ENCODE measurements around the gene ZNF576.

Gene ZNF576

GRCh38 chr19:43612374-43612773, 16.0 kb downstream of the ZNF576 start:
- no peak for ATAC-seq
- TF ChIP-seq ZNF70 (CRISPR knock-in tag; IDR thresholded peaks at IDR 0.05) (no peak), ZC3H10 (CRISPR knock-in tag; IDR thresholded peaks at IDR 0.05) (no peak), TOX (CRISPR knock-in tag; IDR thresholded peaks at IDR 0.05; ENCODE audit: borderline replicate concordance) (no peak), PPARA (CRISPR knock-in tag; IDR thresholded peaks at IDR 0.05; ENCODE audit: borderline replicate concordance) (no peak), ISL1 (CRISPR knock-in tag; IDR thresholded peaks at IDR 0.05) (no peak), POU6F1 (CRISPR knock-in tag; IDR thresholded peaks at IDR 0.05; ENCODE audit: borderline replicate concordance, low read depth) (no peak), ARNTL (CRISPR knock-in tag; IDR thresholded peaks at IDR 0.05; ENCODE audit: borderline replicate concordance, low read depth) (no peak), TCF4 (CRISPR knock-in tag; IDR thresholded peaks at IDR 0.05; ENCODE audit: borderline replicate concordance) (no peak), SNAI2 (CRISPR knock-in tag; IDR thresholded peaks at IDR 0.05) (no peak)

- no peak for ATAC-seq
- no peak for TF ChIP-seq SNAI2 (CRISPR knock-in tag; IDR thresholded peaks at IDR 0.05)
- TF ChIP-seq BACH2 (CRISPR knock-in tag; IDR thresholded peaks at IDR 0.05; ENCODE audit: borderline replicate concordance), result no peak
- no peak for TF ChIP-seq TSHZ2 (CRISPR knock-in tag; IDR thresholded peaks at IDR 0.05)
- TF ChIP-seq TOX (CRISPR knock-in tag; IDR thresholded peaks at IDR 0.05; ENCODE audit: borderline replicate concordance), result no peak
- TF ChIP-seq ARNTL (CRISPR knock-in tag; IDR thresholded peaks at IDR 0.05; ENCODE audit: borderline replicate concordance, low read depth), result no peak
Measured at GRCh38 chr19:43616306-43616705, 19.9 kb downstream of the ZNF576 start.

GRCh38 chr19:43616954-43617353, 20.6 kb downstream of the ZNF576 start:
- ATAC-seq, result no peak
- TF ChIP-seq ZNF70 (CRISPR knock-in tag; IDR thresholded peaks at IDR 0.05) (no peak), ARNTL (CRISPR knock-in tag; IDR thresholded peaks at IDR 0.05; ENCODE audit: borderline replicate concordance, low read depth) (no peak), CREB5 (CRISPR knock-in tag; IDR thresholded peaks at IDR 0.05; ENCODE audit: low read depth) (no peak), TOX (CRISPR knock-in tag; IDR thresholded peaks at IDR 0.05; ENCODE audit: borderline replicate concordance) (no peak), POU6F1 (CRISPR knock-in tag; IDR thresholded peaks at IDR 0.05; ENCODE audit: borderline replicate concordance, low read depth) (no peak), SNAI2 (CRISPR knock-in tag; IDR thresholded peaks at IDR 0.05) (no peak), PATZ1 (CRISPR knock-in tag; IDR thresholded peaks at IDR 0.05; ENCODE audit: borderline replicate concordance) (no peak), GLIS3 (CRISPR knock-in tag; IDR thresholded peaks at IDR 0.05) (no peak), TCF4 (CRISPR knock-in tag; IDR thresholded peaks at IDR 0.05; ENCODE audit: borderline replicate concordance) (no peak), RARB (CRISPR knock-in tag; IDR thresholded peaks at IDR 0.05) (no peak), ZC3H10 (CRISPR knock-in tag; IDR thresholded peaks at IDR 0.05) (no peak), OSR1 (CRISPR knock-in tag; IDR thresholded peaks at IDR 0.05) (no peak), ZFP3 (CRISPR knock-in tag; IDR thresholded peaks at IDR 0.05) (no peak), ZFP30 (CRISPR knock-in tag; IDR thresholded peaks at IDR 0.05) (no peak), ISL1 (CRISPR knock-in tag; IDR thresholded peaks at IDR 0.05) (no peak), ZNF565 (CRISPR knock-in tag; conservative IDR thresholded peaks at IDR 0.05; ENCODE audit: low read depth) (no peak), ZNF8 (CRISPR knock-in tag; IDR thresholded peaks at IDR 0.05) (no peak), PPARA (CRISPR knock-in tag; IDR thresholded peaks at IDR 0.05; ENCODE audit: borderline replicate concordance) (no peak)
